ENCODE results near the gene ATOSB. TPM values are rescaled to one million over a fixed set of nuclear protein-coding genes. Genes with fewer than 3 reads are reported as not detected.

ATOSB gene
- total RNA-seq, 1 experiment from 2014 or later = 10.2 TPM

DNA sequence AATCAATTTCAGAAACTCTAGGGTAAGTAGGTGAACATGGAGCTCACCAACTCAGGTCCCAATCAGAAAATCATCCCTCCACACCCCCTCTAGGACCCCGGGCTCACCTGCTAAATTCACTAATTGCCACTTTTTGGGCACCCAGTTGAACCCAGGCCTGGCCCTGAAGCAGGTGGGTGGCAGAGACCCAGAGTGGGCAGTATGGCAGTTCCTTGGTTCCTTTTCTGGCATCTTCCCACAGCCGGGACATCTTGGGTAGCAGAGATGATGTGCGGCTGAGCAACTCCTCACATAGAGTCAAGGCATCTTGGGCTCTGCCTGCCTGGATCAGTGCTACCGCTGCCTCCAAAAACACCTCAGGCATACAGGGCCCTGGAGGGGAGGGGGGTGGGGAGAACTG lies 40.3 kb downstream of the ATOSB start:
- ChIA-PET POLR2A (no interaction called here), CTCF (no interaction called here), RAD21 (ENCODE audit: low non-redundant PET in 1 of 2, low total read pairs in 2 of 2, uncharacterized antibody in 2 of 2, unreplicated experiment in 2 of 2) (no interaction called here)
- BruUV-seq (replicated peaks) = no TSS peak
- peaks cover 19 to 37% of the 10 kb centered on the region in 2 experiments for H3K4me1 ChIP-seq (ENCODE audit: control insufficient read depth in 1 of 2, insufficient read depth in 2 of 2, low read length in 2 of 2)
- ATAC-seq (no peak), DNase-seq (ENCODE audit: low read depth, low spot score) (no peak)
- no peak overlapping the region for H3K4me3 ChIP-seq (replicated peaks in 1 of 2; ENCODE audit: low read depth in 1 of 2, low read length in 2 of 2)
- H4K20me1 ChIP-seq (ENCODE audit: insufficient read depth) = no peaks in the 10 kb centered on the region; the same call in 1 of the 2 replicates
- peaks cover 55% of the 10 kb centered on the region for H3K79me2 ChIP-seq (ENCODE audit: insufficient read depth, low read length)
- no peak overlapping the region for H3K9ac ChIP-seq (ENCODE audit: low read length)
- no peaks in the 10 kb centered on the region for H3K27me3 ChIP-seq (ENCODE audit: insufficient read depth, low read length)
- H3K27ac ChIP-seq (ENCODE audit: low read depth, low read length) = no peak overlapping the region
- TF ChIP-seq ZNF274 (IDR thresholded peaks at IDR 0.05; ENCODE audit: low read depth, low read length) (no peak), CEBPB (IDR thresholded peaks at IDR 0.05; ENCODE audit: low read depth) (no peak), POLR2A (IDR thresholded peaks at IDR 0.05; ENCODE audit: borderline replicate concordance, extremely low read depth, insufficient read depth, insufficient read length) (no peak), SIN3A (IDR thresholded peaks at IDR 0.05; ENCODE audit: low read depth) (no peak), SP1 (IDR thresholded peaks at IDR 0.05; ENCODE audit: low read depth) (no peak), RAD21 (IDR thresholded peaks at IDR 0.05; ENCODE audit: low read depth) (no peak), SRF (IDR thresholded peaks at IDR 0.05; ENCODE audit: low read depth) (no peak), EZH2phosphoT487 (IDR thresholded peaks at IDR 0.05; ENCODE audit: borderline replicate concordance) (no peak), POLR2AphosphoS5 (IDR thresholded peaks at IDR 0.05; ENCODE audit: low read depth, low read length) (no peak)
- TF ChIP-seq, protein P1, sequence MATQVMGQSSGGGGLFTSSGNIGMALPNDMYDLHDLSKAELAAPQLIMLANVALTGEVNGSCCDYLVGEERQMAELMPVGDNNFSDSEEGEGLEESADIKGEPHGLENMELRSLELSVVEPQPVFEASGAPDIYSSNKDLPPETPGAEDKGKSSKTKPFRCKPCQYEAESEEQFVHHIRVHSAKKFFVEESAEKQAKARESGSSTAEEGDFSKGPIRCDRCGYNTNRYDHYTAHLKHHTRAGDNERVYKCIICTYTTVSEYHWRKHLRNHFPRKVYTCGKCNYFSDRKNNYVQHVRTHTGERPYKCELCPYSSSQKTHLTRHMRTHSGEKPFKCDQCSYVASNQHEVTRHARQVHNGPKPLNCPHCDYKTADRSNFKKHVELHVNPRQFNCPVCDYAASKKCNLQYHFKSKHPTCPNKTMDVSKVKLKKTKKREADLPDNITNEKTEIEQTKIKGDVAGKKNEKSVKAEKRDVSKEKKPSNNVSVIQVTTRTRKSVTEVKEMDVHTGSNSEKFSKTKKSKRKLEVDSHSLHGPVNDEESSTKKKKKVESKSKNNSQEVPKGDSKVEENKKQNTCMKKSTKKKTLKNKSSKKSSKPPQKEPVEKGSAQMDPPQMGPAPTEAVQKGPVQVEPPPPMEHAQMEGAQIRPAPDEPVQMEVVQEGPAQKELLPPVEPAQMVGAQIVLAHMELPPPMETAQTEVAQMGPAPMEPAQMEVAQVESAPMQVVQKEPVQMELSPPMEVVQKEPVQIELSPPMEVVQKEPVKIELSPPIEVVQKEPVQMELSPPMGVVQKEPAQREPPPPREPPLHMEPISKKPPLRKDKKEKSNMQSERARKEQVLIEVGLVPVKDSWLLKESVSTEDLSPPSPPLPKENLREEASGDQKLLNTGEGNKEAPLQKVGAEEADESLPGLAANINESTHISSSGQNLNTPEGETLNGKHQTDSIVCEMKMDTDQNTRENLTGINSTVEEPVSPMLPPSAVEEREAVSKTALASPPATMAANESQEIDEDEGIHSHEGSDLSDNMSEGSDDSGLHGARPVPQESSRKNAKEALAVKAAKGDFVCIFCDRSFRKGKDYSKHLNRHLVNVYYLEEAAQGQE (IDR thresholded peaks at IDR 0.05; ENCODE audit: low read depth) = no peak
- TF ChIP-seq, protein P2, sequence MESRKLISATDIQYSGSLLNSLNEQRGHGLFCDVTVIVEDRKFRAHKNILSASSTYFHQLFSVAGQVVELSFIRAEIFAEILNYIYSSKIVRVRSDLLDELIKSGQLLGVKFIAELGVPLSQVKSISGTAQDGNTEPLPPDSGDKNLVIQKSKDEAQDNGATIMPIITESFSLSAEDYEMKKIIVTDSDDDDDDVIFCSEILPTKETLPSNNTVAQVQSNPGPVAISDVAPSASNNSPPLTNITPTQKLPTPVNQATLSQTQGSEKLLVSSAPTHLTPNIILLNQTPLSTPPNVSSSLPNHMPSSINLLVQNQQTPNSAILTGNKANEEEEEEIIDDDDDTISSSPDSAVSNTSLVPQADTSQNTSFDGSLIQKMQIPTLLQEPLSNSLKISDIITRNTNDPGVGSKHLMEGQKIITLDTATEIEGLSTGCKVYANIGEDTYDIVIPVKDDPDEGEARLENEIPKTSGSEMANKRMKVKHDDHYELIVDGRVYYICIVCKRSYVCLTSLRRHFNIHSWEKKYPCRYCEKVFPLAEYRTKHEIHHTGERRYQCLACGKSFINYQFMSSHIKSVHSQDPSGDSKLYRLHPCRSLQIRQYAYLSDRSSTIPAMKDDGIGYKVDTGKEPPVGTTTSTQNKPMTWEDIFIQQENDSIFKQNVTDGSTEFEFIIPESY (IDR thresholded peaks at IDR 0.05; ENCODE audit: extremely low read depth, insufficient replicate concordance, low read length) = no peak
- TF ChIP-seq, protein P3, sequence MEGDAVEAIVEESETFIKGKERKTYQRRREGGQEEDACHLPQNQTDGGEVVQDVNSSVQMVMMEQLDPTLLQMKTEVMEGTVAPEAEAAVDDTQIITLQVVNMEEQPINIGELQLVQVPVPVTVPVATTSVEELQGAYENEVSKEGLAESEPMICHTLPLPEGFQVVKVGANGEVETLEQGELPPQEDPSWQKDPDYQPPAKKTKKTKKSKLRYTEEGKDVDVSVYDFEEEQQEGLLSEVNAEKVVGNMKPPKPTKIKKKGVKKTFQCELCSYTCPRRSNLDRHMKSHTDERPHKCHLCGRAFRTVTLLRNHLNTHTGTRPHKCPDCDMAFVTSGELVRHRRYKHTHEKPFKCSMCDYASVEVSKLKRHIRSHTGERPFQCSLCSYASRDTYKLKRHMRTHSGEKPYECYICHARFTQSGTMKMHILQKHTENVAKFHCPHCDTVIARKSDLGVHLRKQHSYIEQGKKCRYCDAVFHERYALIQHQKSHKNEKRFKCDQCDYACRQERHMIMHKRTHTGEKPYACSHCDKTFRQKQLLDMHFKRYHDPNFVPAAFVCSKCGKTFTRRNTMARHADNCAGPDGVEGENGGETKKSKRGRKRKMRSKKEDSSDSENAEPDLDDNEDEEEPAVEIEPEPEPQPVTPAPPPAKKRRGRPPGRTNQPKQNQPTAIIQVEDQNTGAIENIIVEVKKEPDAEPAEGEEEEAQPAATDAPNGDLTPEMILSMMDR (IDR thresholded peaks at IDR 0.05 in 2 of 3, conservative IDR thresholded peaks at IDR 0.05 in 1 of 3; ENCODE audit: borderline replicate concordance in 1 of 3, insufficient read depth in 1 of 3, low read depth in 2 of 3, low read length in 2 of 3) = no peak
- no peaks in the 10 kb centered on the region for H3K9me2 ChIP-seq (ENCODE audit: insufficient read depth)
- no peak overlapping the region for H2AFZ ChIP-seq (ENCODE audit: low read depth, low read length, poor library complexity, severe bottlenecking)
- H3K4me2 ChIP-seq (ENCODE audit: low read length) = no peak overlapping the region
- H3K36me3 ChIP-seq (ENCODE audit: control insufficient read depth in 1 of 2, insufficient read depth in 2 of 2, low read length in 2 of 2) = peaks cover 2 to 40% of the 10 kb centered on the region in 2 experiments; a peak in 2 of 4 replicates
- no peaks in the 10 kb centered on the region for H3K9me3 ChIP-seq (ENCODE audit: control insufficient read depth in 1 of 2, insufficient read depth in 1 of 2, low read depth in 1 of 2, low read length in 2 of 2)
- intact Hi-C loops (cut with micrococcal nuclease) = no loop called here

Data from HCT116 (cell line).